HepG2 (cell line): ENCODE data around the gene TNFRSF11A. TPM values are rescaled to one million over a fixed set of nuclear protein-coding genes. Genes with fewer than 3 reads are reported as not detected.

Experiments
- ATAC-seq: fragments of 200-7000 bp; cut with Tn5 transposase; 3 replicates; pipeline ENCODE4 v1.9.1; 2020; ENCODE audit warnings: mild to moderate bottlenecking, moderate library complexity
- BruUV-seq: library from RNA; stranded (reverse); fragments of 400-500 nt; replicated peaks from 2 replicates; lab custom pipeline; 2021; lab: Mats Ljungman, UMichigan
- CTCF ChIA-PET: fragments of 300-600 bp; formaldehyde crosslinking; extraction: SDS; loops from one replicate; lab custom pipeline; 2021; ENCODE audit warnings: low total read pairs, inconsistent platforms, low intra/inter-chr PET ratio; lab: Yijun Ruan, JAX
- POLR2A ChIA-PET: fragments of 350-600 bp; sonication (Branson Sonifier 250); formaldehyde crosslinking; loops from one replicate; lab custom pipeline; 2020; ENCODE audit warnings: antibody characterized with exemption, inconsistent platforms; lab: Yijun Ruan, JAX
- DNase-seq: peaks from one replicate; pipeline ENCODE4 v3.0.0-alpha.2; 2015; ENCODE audit warnings: low spot score
- FAIRE-seq: peaks from 3 replicates; lab custom pipeline; 2011; peaks lifted over from hg19 to GRCh38; lab: Jason Lieb, UNC
- H2AFZ ChIP-seq: one replicate; pipeline ENCODE4 v1.6.1; 2011; ENCODE audit warnings: low read length, inconsistent platforms
- H3K27ac ChIP-seq: fragments of 300-600 bp; 3 replicates; pipeline ENCODE4 v1.8.0; 2011; ENCODE audit warnings: mixed run types, mild to moderate bottlenecking, mixed read lengths, low read length, inconsistent platforms; ENCODE audit not compliant: insufficient read depth; ENCODE audit errors: extremely low read length
- H3K27me3 ChIP-seq, 2 experiments: fragments of 200-600 bp in 1 of 2; 2 replicates in 1 of 2; 3 replicates in 1 of 2; pipeline versions ENCODE4 v1.6.0 to v1.8.0; 2011; ENCODE audit warnings: low read length in 2 of 2, mild to moderate bottlenecking in 2 of 2, moderate library complexity in 2 of 2, inconsistent platforms in 1 of 2; ENCODE audit not compliant: insufficient read depth in 2 of 2, control insufficient read depth in 1 of 2
- H3K36me3 ChIP-seq, 2 experiments: fragments of 200-600 bp in 1 of 2; replicated peaks in 1 of 2; 2 replicates in 1 of 2; 3 replicates in 1 of 2; pipeline versions ENCODE4 v1.5.1 to v1.8.0; 2011; ENCODE audit warnings: low read length in 2 of 2, inconsistent platforms in 1 of 2; ENCODE audit not compliant: insufficient read depth in 2 of 2, control insufficient read depth in 1 of 2
- H3K4me1 ChIP-seq: 2 replicates; pipeline ENCODE4 v1.5.1; 2012; ENCODE audit warnings: low read length, inconsistent platforms; ENCODE audit not compliant: insufficient read depth
- H3K4me2 ChIP-seq: 2 replicates; pipeline ENCODE4 v1.6.0; 2011; ENCODE audit warnings: low read depth, low read length, inconsistent platforms
- H3K4me3 ChIP-seq, 3 experiments: fragments of 200-600 bp in 1 of 3; sonication (generic), shearing (Covaris generic) in 1 of 3; replicated peaks in 1 of 3; 2 replicates each; pipeline ENCODE4 v1.5.1; 2011 to 2016; ENCODE audit warnings: low read length in 3 of 3, inconsistent platforms in 2 of 3, low read depth in 2 of 3, mild to moderate bottlenecking in 2 of 3, control low read depth in 1 of 3, mixed read lengths in 1 of 3; ENCODE audit not compliant: insufficient read depth in 1 of 3
- H3K79me2 ChIP-seq: one replicate; pipeline ENCODE4 v1.6.1; 2011; ENCODE audit warnings: low read length, inconsistent platforms; ENCODE audit not compliant: insufficient read depth
- H3K9ac ChIP-seq: 2 replicates; pipeline ENCODE4 v1.6.0; 2011; ENCODE audit warnings: mild to moderate bottlenecking, low read depth, low read length, inconsistent platforms; ENCODE audit not compliant: insufficient read depth
- H3K9me3 ChIP-seq: 2 replicates; pipeline ENCODE4 v1.5.1; 2012; ENCODE audit warnings: mild to moderate bottlenecking, low read length
- H4K20me1 ChIP-seq: 2 replicates; pipeline ENCODE4 v1.6.0; 2011; ENCODE audit warnings: inconsistent platforms, mild to moderate bottlenecking, low read length, moderate library complexity; ENCODE audit not compliant: insufficient read depth
- E2F1 ChIP-seq: sonication (generic); formaldehyde crosslinking; IDR thresholded peaks from 2 replicates; pipeline ENCODE4 v1.5.0; 2020; ENCODE audit warnings: missing genetic modification reagents
- MAFF ChIP-seq: IDR thresholded peaks from 2 replicates; pipeline ENCODE4 v1.6.1; 2011; ENCODE audit warnings: low read depth, low read length, improper control_type of control experiment
- MAFK ChIP-seq, 2 experiments: IDR thresholded peaks in 1 of 2; conservative IDR thresholded peaks in 1 of 2; 2 replicates each; pipeline ENCODE4 v1.6.1; 2011; ENCODE audit warnings: improper control_type of control experiment in 2 of 2, low read length in 2 of 2
- NCOA1 ChIP-seq: sonication (generic); formaldehyde crosslinking; IDR thresholded peaks from 2 replicates; pipeline ENCODE4 v1.9.0; 2021; ENCODE audit warnings: missing genetic modification reagents
- ZFP36 ChIP-seq: fragments of 150-350 bp; IDR thresholded peaks from 2 replicates; pipeline ENCODE4 v1.6.1; 2018; ENCODE audit warnings: borderline replicate concordance, low read length, low read depth; ENCODE audit not compliant: partially characterized antibody
- ZNF256 ChIP-seq: sonication (generic); formaldehyde crosslinking; conservative IDR thresholded peaks from 2 replicates; pipeline ENCODE4 v1.4.0; 2020; ENCODE audit warnings: missing genetic modification reagents
- ZNF280B ChIP-seq: sonication (generic); formaldehyde crosslinking; IDR thresholded peaks from 2 replicates; pipeline ENCODE4 v1.5.0; 2020; ENCODE audit warnings: missing genetic modification reagents, mild to moderate bottlenecking, borderline replicate concordance
- ZNF382 ChIP-seq: sonication (generic); formaldehyde crosslinking; IDR thresholded peaks from 2 replicates; pipeline ENCODE4 v1.5.0; 2020; ENCODE audit warnings: missing genetic modification reagents, mild to moderate bottlenecking, borderline replicate concordance
- ZNF512 ChIP-seq: sonication (generic); formaldehyde crosslinking; IDR thresholded peaks from 2 replicates; pipeline ENCODE4 v1.4.0; 2020; ENCODE audit warnings: mild to moderate bottlenecking, missing genetic modification reagents
- WGBS: methylation state at CpG from one replicate; pipeline ENCODE4 v1.1.6; 2017; ENCODE audit warnings: low lambda C conversion rate; 5-methylcytosine and 5-hydroxymethylcytosine counted together
- in situ Hi-C: cut with HindIII; loops from 2 replicates; pipeline ENCODE4 v1.10.0; 2017; ENCODE audit warnings: low pct_unique_long_range_greater_than_20kb; ENCODE audit not compliant: extremely low pct_ligation_motif_present
- intact Hi-C: fragments of 100-400 bp; cut with micrococcal nuclease; formaldehyde crosslinking; loops from one replicate; pipeline ENCODE4 v1.10.0; 2022; ENCODE audit not compliant: unreplicated experiment
- polyA plus RNA-seq, 8 experiments: library from polyadenylated mRNA; depleted of rRNA in 3 of 8; stranded (reverse) in 7 of 8; unstranded in 1 of 8; fragments of >200 nt; fragmentation: Illumina TruSeq in 4 of 8; extraction: Trizol in 4 of 8; gene quantifications; 2 replicates each; pipeline versions ENCODE4 v1.2.1 to v1.2.3, GENCODE V29; 2011 to 2016; ENCODE audit warnings: low read depth in 4 of 8, missing spikeins in 1 of 8, mixed read lengths in 1 of 8; ENCODE audit not compliant: insufficient read depth in 1 of 8
- total RNA-seq, 5 experiments: library from RNA; depleted of rRNA; stranded (reverse); fragments of >200 nt; fragmentation: Illumina TruSeq; extraction: Trizol; gene quantifications; 2 replicates each; pipeline ENCODE4 v1.2.3, GENCODE V29; 2016; ENCODE audit warnings: low read depth in 1 of 5

Gene TNFRSF11A
- total and polyA plus RNA-seq, 2 of the 13 experiments (the other 11 are each of a cell fraction or from before 2014, with no cell fraction given): 4.6 to 6.4 TPM

- TF ChIP-seq ZNF280B (no peak), NCOA1 (CRISPR knock-in tag) (no peak), ZNF512 (CRISPR knock-in tag) (no peak), ZNF256 (CRISPR knock-in tag) (no peak), E2F1 (no peak)
These were observed 36.2 kb downstream of the TNFRSF11A start (continued) for GRCh38 chr18:62361288-62361687.

- CTCF ChIA-PET: no interaction called here
- DNase-seq: no peak
- TF ChIP-seq ZNF382: no peak
- TF ChIP-seq ZFP36: no peak
- peak; percentile 80 for TF ChIP-seq MAFF
- TF ChIP-seq MAFK (conservative IDR thresholded peaks at IDR 0.05 in 1 of 2, IDR thresholded peaks at IDR 0.05 in 1 of 2; ENCODE audit: low read length in 2 of 2): peak; percentile 63 to 81; a peak in 3 of 4 replicates
These were observed 39.4 kb downstream of the TNFRSF11A start for GRCh38 chr18:62364558-62364957.

More at GRCh38 chr18:62364558-62364957, 39.4 kb downstream of the TNFRSF11A start:
- Histone ChIP-seq H3K4me3 (no peak overlapping the region), H3K4me2 (no peak overlapping the region), H3K27me3 (no peaks in the 10 kb centered on the region), H3K27ac (no peak overlapping the region), H3K9ac (no peak overlapping the region), H3K79me2 (no peaks in the 10 kb centered on the region), H4K20me1 (no peaks in the 10 kb centered on the region), H3K36me3 (peaks cover 0 to 12% of the 10 kb centered on the region in 2 experiments; a peak in 2 of 5 replicates), H3K4me1 (no peaks in the 10 kb centered on the region), H2AFZ (no peak overlapping the region), H3K9me3 (no peaks in the 10 kb centered on the region)
- in situ Hi-C loops: no loop called here
- ATAC-seq: no peak
- POLR2A ChIA-PET: no interaction called here
- FAIRE-seq: no peak
- 97% methylated on average over 5 of the region's 5 CpGs for WGBS
- BruUV-seq: no TSS peak
- intact Hi-C loops: no loop called here
